ENCODE measurements around the gene TAS1R1. TPM values are rescaled to one million over a fixed set of nuclear protein-coding genes. Genes with fewer than 3 reads are reported as not detected.

TAS1R1 gene
- total and polyA plus RNA-seq, 9 of the 15 experiments (the other 6 are each of a cell fraction or from before 2014, with no cell fraction given), result 0.06 TPM; not detected in 8

GRCh38 chr1:6625584-6626149, 70.6 kb downstream of the TAS1R1 start (continued):
- TF ChIP-seq HMGXB4 (CRISPR knock-in tag; IDR thresholded peaks at IDR 0.05) (0 out of 2 replicates have a peak, but pooled peaks have one; percentile 60), REST (IDR thresholded peaks at IDR 0.05; ENCODE audit: borderline replicate concordance) (no peak), REST (CRISPR knock-in tag; IDR thresholded peaks at IDR 0.05; ENCODE audit: low read depth) (no peak), ZNF224 (CRISPR knock-in tag; IDR thresholded peaks at IDR 0.05) (0 out of 2 replicates have a peak, but pooled peaks have one; percentile 44), HDAC1 (IDR thresholded peaks at IDR 0.05) (peak in 1 of 2 experiments; percentile 49; a peak in 1 of 4 replicates), HNRNPH1 (optimal IDR thresholded peaks at IDR 0.05; ENCODE audit: low read depth, low read length) (no peak), FOXK1 (CRISPR knock-in tag; IDR thresholded peaks at IDR 0.05; ENCODE audit: borderline replicate concordance) (0 out of 2 replicates have a peak, but pooled peaks have one; percentile 14), ZNF639 (CRISPR knock-in tag; conservative IDR thresholded peaks at IDR 0.05 in 1 of 2, IDR thresholded peaks at IDR 0.05 in 1 of 2) (0 out of 4 replicates have a peak, but pooled peaks of 1 of the 2 experiments have one; percentile 21), E2F8 (IDR thresholded peaks at IDR 0.05; ENCODE audit: low read depth, partially characterized antibody) (no peak), HES1 (IDR thresholded peaks at IDR 0.05; ENCODE audit: low read depth) (no peak), NRF1 (conservative IDR thresholded peaks at IDR 0.05 in 1 of 2, IDR thresholded peaks at IDR 0.05 in 1 of 2) (0 out of 4 replicates have a peak, but pooled peaks of 1 of the 2 experiments have one; percentile 8)
